Measurements from ENCODE around the gene CMC1. TPM values are rescaled to one million over a fixed set of nuclear protein-coding genes. Genes with fewer than 3 reads are reported as not detected.

CMC1 gene
- total and polyA plus RNA-seq, 12 donors = 16.9 to 68.6 (median 27.4) TPM

- 53 to 54% methylated on average over 2 of the region's 2 CpGs for WGBS, 2 donors
- Histone ChIP-seq H3K36me3 (no peaks in the 10 kb centered on the region), H3K9me3 (no peaks in the 10 kb centered on the region), H3K27me3 (peaks cover 0 to 5% (median 0%) of the 10 kb centered on the region in 7 donors), H3K27ac (no peak overlapping the region), H3K4me3 (peak overlapping the region in 2 of 10 donors; percentile 9 to 22), H3K4me1 (peaks cover 0 to 6% (median 0%) of the 10 kb centered on the region in 9 donors)
- DNase-seq (no peak), ATAC-seq (peak in 2 of 8 donors; percentile 38 to 71)
- intact Hi-C loops (cut with DNase I) = no loop called here
- no peak for TF ChIP-seq CTCF (IDR thresholded peaks at IDR 0.05)
Measured at GRCh38 chr3:28206479-28206878, 34.9 kb upstream of the CMC1 start.

GRCh38 chr3:28207000-28207733 lies 34.3 kb upstream of the CMC1 start:
- Histone ChIP-seq H3K27me3 (peaks cover 0 to 5% (median 0%) of the 10 kb centered on the region in 7 donors), H3K4me3 (peak overlapping the region in 2 of 10 donors; percentile 9 to 22), H3K36me3 (no peaks in the 10 kb centered on the region), H3K27ac (no peak overlapping the region), H3K9me3 (no peaks in the 10 kb centered on the region), H3K4me1 (peaks cover 0 to 6% (median 0%) of the 10 kb centered on the region in 9 donors)
- TF ChIP-seq CTCF (IDR thresholded peaks at IDR 0.05) = no peak
- DNase-seq = no peak
- no peak for ATAC-seq
- WGBS, 2 donors = 70 to 71% methylated on average over 7 of the region's 7 CpGs
- intact Hi-C loops (cut with DNase I) = no loop called here

- H3K4me3 ChIP-seq = no peak overlapping the region
- DNase-seq (no peak), ATAC-seq (no peak)
- no peaks in the 10 kb centered on the region for H3K27me3 ChIP-seq
- WGBS, 2 donors = 84 to 87% methylated on average over 1 of the region's 1 CpG
- H3K4me1 ChIP-seq = peaks cover 0 to 6% (median 0%) of the 10 kb centered on the region in 9 donors
- no peak overlapping the region for H3K27ac ChIP-seq
- H3K9me3 ChIP-seq = peaks cover 0 to 36% (median 11%) of the 10 kb centered on the region in 11 donors
- TF ChIP-seq CTCF (IDR thresholded peaks at IDR 0.05) = no peak
- intact Hi-C loops (cut with DNase I) = no loop called here
- no peaks in the 10 kb centered on the region for H3K36me3 ChIP-seq
Measured at GRCh38 chr3:28210968-28211713, 30.3 kb upstream of the CMC1 start.

GRCh38 chr3:28212681-28213080 lies 28.7 kb upstream of the CMC1 start:
- WGBS, 2 donors = 90 to 91% methylated on average over 1 of the region's 1 CpG

More at GRCh38 chr3:28212681-28213080, 28.7 kb upstream of the CMC1 start:
- Histone ChIP-seq H3K4me3 (no peak overlapping the region), H3K9me3 (peaks cover 0 to 43% (median 11%) of the 10 kb centered on the region in 11 donors), H3K27me3 (no peaks in the 10 kb centered on the region), H3K4me1 (no peaks in the 10 kb centered on the region), H3K27ac (no peak overlapping the region), H3K36me3 (no peaks in the 10 kb centered on the region)
- ATAC-seq = no peak
- intact Hi-C loops (cut with DNase I) = no loop called here
- no peak for DNase-seq
- no peak for TF ChIP-seq CTCF (IDR thresholded peaks at IDR 0.05)
